ENCODE results near the gene GNB3.

DNA sequence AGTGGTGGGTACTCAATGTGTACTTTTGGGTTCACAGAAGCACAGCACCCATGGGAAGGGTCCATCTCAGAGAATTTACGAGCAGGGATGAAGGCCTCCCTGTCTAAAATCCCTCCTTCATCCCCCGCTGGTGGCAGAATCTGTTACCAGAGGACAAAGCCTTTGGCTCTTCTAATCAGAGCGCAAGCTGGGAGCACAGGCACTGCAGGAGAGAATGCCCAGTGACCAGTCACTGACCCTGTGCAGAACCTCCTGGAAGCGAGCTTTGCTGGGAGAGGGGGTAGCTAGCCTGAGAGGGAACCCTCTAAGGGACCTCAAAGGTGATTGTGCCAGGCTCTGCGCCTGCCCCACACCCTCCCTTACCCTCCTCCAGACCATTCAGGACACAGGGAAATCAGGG, 20.6 kb upstream of the GNB3 start:
- TF ChIP-seq, protein P1, sequence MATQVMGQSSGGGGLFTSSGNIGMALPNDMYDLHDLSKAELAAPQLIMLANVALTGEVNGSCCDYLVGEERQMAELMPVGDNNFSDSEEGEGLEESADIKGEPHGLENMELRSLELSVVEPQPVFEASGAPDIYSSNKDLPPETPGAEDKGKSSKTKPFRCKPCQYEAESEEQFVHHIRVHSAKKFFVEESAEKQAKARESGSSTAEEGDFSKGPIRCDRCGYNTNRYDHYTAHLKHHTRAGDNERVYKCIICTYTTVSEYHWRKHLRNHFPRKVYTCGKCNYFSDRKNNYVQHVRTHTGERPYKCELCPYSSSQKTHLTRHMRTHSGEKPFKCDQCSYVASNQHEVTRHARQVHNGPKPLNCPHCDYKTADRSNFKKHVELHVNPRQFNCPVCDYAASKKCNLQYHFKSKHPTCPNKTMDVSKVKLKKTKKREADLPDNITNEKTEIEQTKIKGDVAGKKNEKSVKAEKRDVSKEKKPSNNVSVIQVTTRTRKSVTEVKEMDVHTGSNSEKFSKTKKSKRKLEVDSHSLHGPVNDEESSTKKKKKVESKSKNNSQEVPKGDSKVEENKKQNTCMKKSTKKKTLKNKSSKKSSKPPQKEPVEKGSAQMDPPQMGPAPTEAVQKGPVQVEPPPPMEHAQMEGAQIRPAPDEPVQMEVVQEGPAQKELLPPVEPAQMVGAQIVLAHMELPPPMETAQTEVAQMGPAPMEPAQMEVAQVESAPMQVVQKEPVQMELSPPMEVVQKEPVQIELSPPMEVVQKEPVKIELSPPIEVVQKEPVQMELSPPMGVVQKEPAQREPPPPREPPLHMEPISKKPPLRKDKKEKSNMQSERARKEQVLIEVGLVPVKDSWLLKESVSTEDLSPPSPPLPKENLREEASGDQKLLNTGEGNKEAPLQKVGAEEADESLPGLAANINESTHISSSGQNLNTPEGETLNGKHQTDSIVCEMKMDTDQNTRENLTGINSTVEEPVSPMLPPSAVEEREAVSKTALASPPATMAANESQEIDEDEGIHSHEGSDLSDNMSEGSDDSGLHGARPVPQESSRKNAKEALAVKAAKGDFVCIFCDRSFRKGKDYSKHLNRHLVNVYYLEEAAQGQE (IDR thresholded peaks at IDR 0.05; ENCODE audit: insufficient replicate concordance, low read depth), result no peak
- TF ChIP-seq, protein P2, sequence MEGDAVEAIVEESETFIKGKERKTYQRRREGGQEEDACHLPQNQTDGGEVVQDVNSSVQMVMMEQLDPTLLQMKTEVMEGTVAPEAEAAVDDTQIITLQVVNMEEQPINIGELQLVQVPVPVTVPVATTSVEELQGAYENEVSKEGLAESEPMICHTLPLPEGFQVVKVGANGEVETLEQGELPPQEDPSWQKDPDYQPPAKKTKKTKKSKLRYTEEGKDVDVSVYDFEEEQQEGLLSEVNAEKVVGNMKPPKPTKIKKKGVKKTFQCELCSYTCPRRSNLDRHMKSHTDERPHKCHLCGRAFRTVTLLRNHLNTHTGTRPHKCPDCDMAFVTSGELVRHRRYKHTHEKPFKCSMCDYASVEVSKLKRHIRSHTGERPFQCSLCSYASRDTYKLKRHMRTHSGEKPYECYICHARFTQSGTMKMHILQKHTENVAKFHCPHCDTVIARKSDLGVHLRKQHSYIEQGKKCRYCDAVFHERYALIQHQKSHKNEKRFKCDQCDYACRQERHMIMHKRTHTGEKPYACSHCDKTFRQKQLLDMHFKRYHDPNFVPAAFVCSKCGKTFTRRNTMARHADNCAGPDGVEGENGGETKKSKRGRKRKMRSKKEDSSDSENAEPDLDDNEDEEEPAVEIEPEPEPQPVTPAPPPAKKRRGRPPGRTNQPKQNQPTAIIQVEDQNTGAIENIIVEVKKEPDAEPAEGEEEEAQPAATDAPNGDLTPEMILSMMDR (IDR thresholded peaks at IDR 0.05; ENCODE audit: insufficient read depth, low read length), result no peak
